C4-2B (cell line): ENCODE results near the gene FRMD4A.
"Not testable (repeated sequence)": the region's sequence is repeated elsewhere in the genome, so short reads cannot be mapped to it uniquely, and the experiment has no call there.

Source experiments
- H3K27ac ChIP-seq: fragments of 450-650 bp; 2 replicates; pipeline ENCODE4 v1.5.1; 2017
- CTCF ChIP-seq: fragments of 450-650 bp; conservative IDR thresholded peaks from 2 replicates; pipeline ENCODE4 v1.5.1; 2017; ENCODE audit warnings: mild to moderate bottlenecking
- ZFX ChIP-seq: fragments of 450-650 bp; IDR thresholded peaks from 2 replicates; pipeline ENCODE4 v1.6.1; 2017

Gene FRMD4A

GRCh38 chr10:14225379-14225778 is 105.3 kb downstream of the FRMD4A start:
- TF ChIP-seq CTCF (no peak), ZFX (no peak)
- no peak overlapping the region for H3K27ac ChIP-seq

- H3K27ac ChIP-seq: no peak overlapping the region
- no peak for TF ChIP-seq ZFX
- no peak for TF ChIP-seq CTCF
Measured at GRCh38 chr10:14220026-14220425, 110.7 kb downstream of the FRMD4A start.

- TF ChIP-seq ZFX: no peak
- no peak for TF ChIP-seq CTCF
- H3K27ac ChIP-seq: no peak overlapping the region
Measured at GRCh38 chr10:14219411-14219810, 111.3 kb downstream of the FRMD4A start.

- no peak overlapping the region for H3K27ac ChIP-seq
- TF ChIP-seq ZFX: no peak
- TF ChIP-seq CTCF: no peak
Measured at GRCh38 chr10:14215641-14216040, 115.1 kb downstream of the FRMD4A start.

GRCh38 chr10:14213703-14214102 is 117.0 kb downstream of the FRMD4A start:
- not testable (repeated sequence) for H3K27ac ChIP-seq

GRCh38 chr10:14211610-14212009 is 119.1 kb downstream of the FRMD4A start:
- TF ChIP-seq CTCF (no peak), ZFX (no peak)

GRCh38 chr10:14208231-14208630 is 122.5 kb downstream of the FRMD4A start:
- no peak for TF ChIP-seq CTCF
- no peak for TF ChIP-seq ZFX
- H3K27ac ChIP-seq: no peak overlapping the region

More at GRCh38 chr10:14211610-14212009, 119.1 kb downstream of the FRMD4A start:
- no peak overlapping the region for H3K27ac ChIP-seq

- no peak overlapping the region for H3K27ac ChIP-seq
- no peak for TF ChIP-seq CTCF
Measured at GRCh38 chr10:14205233-14205632, 125.5 kb downstream of the FRMD4A start.
